Activated CD4-positive, alpha-beta memory T cell treated with anti-CD3 and anti-CD28 coated beads, Interleukin-2, amount 10 ng/mL, durations not matched to agents 7 days and 5 days (primary cell): ENCODE results near the gene ACVR1. TPM values are rescaled to one million over a fixed set of nuclear protein-coding genes. Genes with fewer than 3 reads are reported as not detected.
A peak's percentile ranks its signal among the peaks of the same experiment; 100 is the strongest.
"Not testable (repeated sequence)": the region's sequence is repeated elsewhere in the genome, so short reads cannot be mapped to it uniquely, and the experiment has no call there.

Experiments
- CTCF ChIA-PET: fragments of 350-600 bp; sonication (Branson Sonifier 250); formaldehyde crosslinking; loops from one replicate; lab custom pipeline; 2021; ENCODE audit warnings: antibody characterized with exemption, inconsistent platforms; lab: Charles Lee
- POLR2A ChIA-PET: fragments of 350-600 bp; sonication (Branson Sonifier 250); formaldehyde crosslinking; loops from one replicate; lab custom pipeline; 2021; ENCODE audit warnings: antibody characterized with exemption; lab: Charles Lee
- DNase-seq: peaks from one replicate; pipeline ENCODE4 v3.0.0-alpha.2; 2020
- H3K27ac Mint-ChIP-seq: one replicate; pipeline ENCODE4 v1.8.0; 2021; ENCODE audit warnings: mild to moderate bottlenecking, mixed read lengths
- H3K27me3 Mint-ChIP-seq: one replicate; pipeline ENCODE4 v1.8.0; 2021; ENCODE audit warnings: mixed read lengths
- H3K36me3 Mint-ChIP-seq: one replicate; pipeline ENCODE4 v1.8.0; 2021; ENCODE audit warnings: low read depth, mixed read lengths
- H3K4me1 Mint-ChIP-seq: one replicate; pipeline ENCODE4 v1.8.0; 2021; ENCODE audit warnings: mixed read lengths
- H3K4me3 Mint-ChIP-seq: one replicate; pipeline ENCODE4 v1.8.0; 2021; ENCODE audit warnings: mild to moderate bottlenecking, mixed read lengths
- H3K9me3 Mint-ChIP-seq: one replicate; pipeline ENCODE4 v1.8.0; 2021; ENCODE audit warnings: mixed read lengths
- total RNA-seq, 2 experiments: library from RNA; stranded (reverse); gene quantifications; one replicate each; pipeline ENCODE4 v1.2.3, GENCODE V29; 2021

The ACVR1 gene
- total RNA-seq, 2 experiments from 2014 or later: 24.2 to 27.6 TPM

DNA sequence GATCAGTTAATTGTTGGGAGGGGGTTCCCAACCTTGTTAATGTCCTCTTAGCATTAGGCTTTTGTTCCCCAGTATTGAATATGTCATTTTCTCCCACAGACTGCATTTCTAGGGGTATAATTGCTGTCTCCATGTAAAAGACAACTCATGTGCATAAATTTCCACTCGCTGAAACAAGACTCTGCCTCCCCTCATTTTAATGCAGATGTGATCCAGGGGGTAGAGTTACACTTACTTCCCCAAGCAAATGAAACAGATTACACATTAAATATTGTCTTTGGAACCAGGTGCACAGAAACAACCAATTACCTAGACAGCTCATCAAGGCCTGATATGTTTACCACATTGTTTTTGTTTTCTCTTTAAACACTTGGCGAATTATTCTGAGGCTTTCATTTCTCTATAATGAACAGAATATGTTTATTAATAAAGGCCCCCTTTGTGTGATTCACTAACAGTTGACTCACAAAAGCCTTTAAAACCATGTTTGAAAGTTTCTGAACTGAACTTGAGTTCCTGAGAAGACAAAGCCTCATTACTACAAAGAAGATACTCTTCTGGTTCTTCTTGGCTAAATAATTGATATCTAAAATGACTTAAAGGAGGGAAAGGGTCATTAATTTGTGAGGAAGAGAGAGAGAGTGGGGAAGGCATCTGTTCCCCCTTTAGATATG lies 15.0 kb upstream of the ACVR1 start:
- H3K4me1 Mint-ChIP-seq: peaks cover 54% of the 10 kb centered on the region

GRCh38 chr2:157887946-157888345 lies 11.8 kb upstream of the ACVR1 start:
- CTCF ChIA-PET: interaction anchor here (1.8 kb wide), 1 partner anchor 12 kb away, joined by 5 read pairs; the partner anchor contains the start of gene ACVR1
- POLR2A ChIA-PET: interaction anchor here (1.1 to 1.5 kb wide), 2 partner anchors 10 to 12 kb away, joined by 3 to 7 read pairs; partner anchors contain the start of gene ACVR1
- no peaks in the 10 kb centered on the region for H3K9me3 Mint-ChIP-seq
- H3K36me3 Mint-ChIP-seq: peaks cover 20% of the 10 kb centered on the region
- no peak for DNase-seq
- no peak overlapping the region for H3K4me3 Mint-ChIP-seq
- peaks cover 4% of the 10 kb centered on the region for H3K27me3 Mint-ChIP-seq
- H3K4me1 Mint-ChIP-seq: peaks cover 29% of the 10 kb centered on the region
- H3K27ac Mint-ChIP-seq: no peak overlapping the region

More for the DNA sequence above, 15.0 kb upstream of the ACVR1 start:
- Mint-ChIP-seq H3K27me3 (peaks cover 4% of the 10 kb centered on the region), H3K4me3 (peak overlapping the region; percentile 24), H3K9me3 (no peaks in the 10 kb centered on the region), H3K36me3 (peaks cover 17% of the 10 kb centered on the region), H3K27ac (peak overlapping the region; percentile 79)
- no peak for DNase-seq
- ChIA-PET POLR2A (interaction anchor here (1.7 to 4.7 kb wide), 3 partner anchors 9 to 452 kb away, joined by 4 to 63 read pairs (median 33); partner anchors contain the start of gene ACVR1), CTCF (interaction anchor here (2.1 to 3.6 kb wide), 2 partner anchors 11 to 15 kb away, joined by 17 to 18 read pairs; partner anchors contain the start of gene ACVR1)

DNA sequence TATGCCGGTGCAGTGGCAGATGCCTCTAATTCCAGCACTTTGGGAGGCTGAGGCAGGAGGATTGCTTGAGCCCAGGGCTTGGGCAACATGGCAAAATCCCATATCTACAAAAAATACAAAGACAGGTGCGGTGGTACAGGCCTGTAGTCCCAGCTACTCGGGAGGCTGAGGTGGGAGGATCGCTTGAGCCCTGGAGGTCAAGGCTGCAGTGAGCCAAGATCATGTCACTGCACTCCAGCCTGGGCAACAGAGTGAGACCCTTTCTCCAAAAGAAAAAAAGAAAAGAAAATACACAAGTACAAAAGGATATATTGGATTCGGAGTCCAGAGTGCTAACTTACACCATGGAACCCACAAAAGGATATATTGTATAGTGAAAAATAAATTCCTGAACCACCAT lies 8.4 kb upstream of the ACVR1 start:
- H3K27me3 Mint-ChIP-seq, H3K27ac Mint-ChIP-seq, CTCF ChIA-PET, POLR2A ChIA-PET, H3K4me1 Mint-ChIP-seq, DNase-seq, H3K4me3 Mint-ChIP-seq, H3K9me3 Mint-ChIP-seq: not testable (repeated sequence)
- H3K36me3 Mint-ChIP-seq: peaks cover 13% of the 10 kb centered on the region

DNA sequence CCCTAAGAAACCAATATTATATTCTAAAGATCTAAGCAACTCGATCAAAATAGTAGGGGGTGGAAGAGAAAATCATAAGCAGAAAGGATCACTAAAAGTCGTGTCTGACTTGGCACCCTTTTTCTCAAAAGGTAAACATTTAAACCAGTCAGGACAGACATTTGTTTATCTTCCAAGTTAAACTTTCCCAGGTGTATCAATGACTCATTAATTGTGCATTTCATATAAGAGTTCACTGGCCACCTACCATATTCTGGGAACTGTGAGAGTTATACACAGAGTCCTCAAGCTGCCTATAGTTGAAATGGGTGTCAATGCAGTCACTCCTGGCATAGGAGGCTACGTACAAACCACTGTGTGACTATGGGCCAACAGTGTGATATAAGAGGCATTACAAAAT lies 4.8 kb upstream of the ACVR1 start:
- H3K4me3 Mint-ChIP-seq: no peak overlapping the region
- no peaks in the 10 kb centered on the region for H3K27me3 Mint-ChIP-seq
- H3K27ac Mint-ChIP-seq: no peak overlapping the region

GRCh38 chr2:157877761-157878400 lies 1.8 kb upstream of the ACVR1 start:
- ChIA-PET CTCF (interaction anchor here (1.1 to 5.5 kb wide), 4 partner anchors 13 to 24 kb away, joined by 3 to 58 read pairs (median 24); no protein-coding TSS in a partner anchor), POLR2A (interaction anchor here (2.0 to 6.9 kb wide), 4 partner anchors 10 to 21 kb away, joined by 7 to 257 read pairs (median 36); no protein-coding TSS in a partner anchor)
- Mint-ChIP-seq H3K9me3 (no peaks in the 10 kb centered on the region), H3K4me1 (peaks cover 46% of the 10 kb centered on the region), H3K27me3 (no peaks in the 10 kb centered on the region), H3K36me3 (peaks cover 30% of the 10 kb centered on the region), H3K27ac (no peak overlapping the region), H3K4me3 (peak overlapping the region; percentile 82)
- no peak for DNase-seq

More for the DNA sequence above, 4.8 kb upstream of the ACVR1 start:
- no peak for DNase-seq
- no peaks in the 10 kb centered on the region for H3K9me3 Mint-ChIP-seq
- peaks cover 23% of the 10 kb centered on the region for H3K4me1 Mint-ChIP-seq
- H3K36me3 Mint-ChIP-seq: peaks cover 15% of the 10 kb centered on the region
- ChIA-PET CTCF (no interaction called here), POLR2A (no interaction called here)

DNA sequence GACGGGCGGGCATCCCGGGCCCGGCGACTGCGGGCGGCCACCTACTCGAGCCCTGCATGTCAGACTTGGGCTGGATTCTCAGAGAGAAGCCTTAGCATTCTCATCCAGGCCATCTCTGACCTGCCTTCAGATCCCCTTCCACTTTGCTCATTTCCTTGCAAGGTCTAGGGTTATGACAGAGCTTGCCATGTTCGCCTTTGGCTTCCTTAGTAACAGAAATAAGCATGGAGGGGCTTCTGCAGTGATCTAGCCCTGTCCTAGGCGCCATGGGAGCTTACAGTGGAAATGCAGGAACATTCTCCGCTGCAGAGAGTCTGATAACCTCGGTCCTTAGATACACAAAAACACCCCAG lies 632 bp upstream of the ACVR1 start:
- peaks cover 56% of the 10 kb centered on the region for H3K4me1 Mint-ChIP-seq
- H3K4me3 Mint-ChIP-seq: peak overlapping the region; percentile 82
- ChIA-PET CTCF (interaction anchor here (0.9 to 5.5 kb wide), 11 partner anchors 11 to 572 kb away, joined by 3 to 58 read pairs (median 4); no protein-coding TSS in a partner anchor), POLR2A (interaction anchor here (0.7 to 6.9 kb wide), 20 partner anchors 9 to 1534 kb away, joined by 3 to 257 read pairs (median 4); no protein-coding TSS in a partner anchor)
- peaks cover 34% of the 10 kb centered on the region for H3K36me3 Mint-ChIP-seq
- H3K27ac Mint-ChIP-seq: peak overlapping the region; percentile 38
- H3K27me3 Mint-ChIP-seq: no peaks in the 10 kb centered on the region
- DNase-seq: no peak
- H3K9me3 Mint-ChIP-seq: no peaks in the 10 kb centered on the region

- peak overlapping the region; percentile 78 for H3K27ac Mint-ChIP-seq
- H3K9me3 Mint-ChIP-seq: no peaks in the 10 kb centered on the region
- ChIA-PET CTCF (interaction anchor here (0.6 to 5.5 kb wide), 9 partner anchors 10 to 571 kb away, joined by 3 to 58 read pairs (median 4); no protein-coding TSS in a partner anchor), POLR2A (interaction anchor here (0.6 to 6.9 kb wide), 12 partner anchors 9 to 1837 kb away, joined by 3 to 257 read pairs (median 5); no protein-coding TSS in a partner anchor)
- peak; percentile 65 for DNase-seq
- H3K4me3 Mint-ChIP-seq: peak overlapping the region; percentile 91
- H3K36me3 Mint-ChIP-seq: peaks cover 33% of the 10 kb centered on the region
- H3K27me3 Mint-ChIP-seq: no peaks in the 10 kb centered on the region
- H3K4me1 Mint-ChIP-seq: peaks cover 62% of the 10 kb centered on the region
These were observed 477 bp downstream of the ACVR1 start for GRCh38 chr2:157875641-157876065.

DNA sequence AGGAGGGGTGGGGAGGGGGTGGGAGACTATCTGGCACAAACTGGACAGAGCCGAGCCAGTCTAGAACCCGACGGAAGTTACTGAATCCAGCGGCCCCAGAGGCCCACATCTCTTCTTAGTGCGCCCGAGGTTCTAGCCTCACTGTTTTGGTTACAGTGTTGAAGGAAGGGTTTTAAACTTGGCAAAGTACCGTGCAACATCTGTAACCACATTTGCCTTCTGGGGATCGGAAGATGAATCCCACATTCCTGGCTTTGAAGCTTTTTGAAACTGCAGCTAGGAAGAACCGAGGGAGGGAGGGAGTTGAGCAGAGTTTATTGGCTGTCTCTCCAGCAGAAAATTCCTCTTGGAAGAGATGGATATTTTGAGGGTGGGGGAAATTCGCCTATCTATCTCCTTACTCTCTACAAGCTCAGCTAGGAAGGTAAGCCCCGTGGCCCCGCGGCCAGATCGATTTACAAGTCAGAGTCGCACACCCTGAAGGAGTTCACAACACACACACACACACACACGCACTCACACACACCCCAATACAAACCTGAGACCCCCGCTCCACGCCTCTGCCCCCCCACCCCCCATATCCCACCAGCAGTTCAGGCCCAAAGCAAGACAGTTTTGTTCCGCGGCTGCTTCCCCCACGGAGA lies 1.0 kb downstream of the ACVR1 start:
- no peaks in the 10 kb centered on the region for H3K9me3 Mint-ChIP-seq
- peaks cover 63% of the 10 kb centered on the region for H3K4me1 Mint-ChIP-seq
- H3K27ac Mint-ChIP-seq: peak overlapping the region; percentile 78
- H3K4me3 Mint-ChIP-seq: peak overlapping the region; percentile 91
- DNase-seq: peak; percentile 24
- ChIA-PET CTCF (interaction anchor here (0.5 to 5.5 kb wide), 7 partner anchors 13 to 1764 kb away, joined by 3 to 58 read pairs (median 5); no protein-coding TSS in a partner anchor), POLR2A (interaction anchor here (1.2 to 6.9 kb wide), 6 partner anchors 13 to 1838 kb away, joined by 3 to 257 read pairs (median 6); no protein-coding TSS in a partner anchor)
- no peaks in the 10 kb centered on the region for H3K27me3 Mint-ChIP-seq
- peaks cover 35% of the 10 kb centered on the region for H3K36me3 Mint-ChIP-seq

- peak overlapping the region; percentile 91 for H3K4me3 Mint-ChIP-seq
- peaks cover 42% of the 10 kb centered on the region for H3K36me3 Mint-ChIP-seq
- H3K27me3 Mint-ChIP-seq: no peaks in the 10 kb centered on the region
- ChIA-PET CTCF (interaction anchor here (5.5 kb wide), 1 partner anchor 23 kb away, joined by 58 read pairs; no protein-coding TSS in a partner anchor), POLR2A (interaction anchor here (1.2 to 6.9 kb wide), 3 partner anchors 17 to 76 kb away, joined by 3 to 257 read pairs (median 63); no protein-coding TSS in a partner anchor)
- no peak for DNase-seq
- no peaks in the 10 kb centered on the region for H3K9me3 Mint-ChIP-seq
- H3K4me1 Mint-ChIP-seq: peaks cover 70% of the 10 kb centered on the region
- no peak overlapping the region for H3K27ac Mint-ChIP-seq
These were observed 1.8 kb downstream of the ACVR1 start for GRCh38 chr2:157874348-157874747.

GRCh38 chr2:157872791-157873190 lies 3.3 kb downstream of the ACVR1 start:
- Mint-ChIP-seq H3K4me1 (peaks cover 65% of the 10 kb centered on the region), H3K4me3 (no peak overlapping the region), H3K9me3 (no peaks in the 10 kb centered on the region), H3K36me3 (peaks cover 43% of the 10 kb centered on the region), H3K27ac (no peak overlapping the region), H3K27me3 (no peaks in the 10 kb centered on the region)
- ChIA-PET CTCF (no interaction called here), POLR2A (interaction anchor here (6.9 kb wide), 1 partner anchor 26 kb away, joined by 257 read pairs; no protein-coding TSS in a partner anchor)
- DNase-seq: no peak

DNA sequence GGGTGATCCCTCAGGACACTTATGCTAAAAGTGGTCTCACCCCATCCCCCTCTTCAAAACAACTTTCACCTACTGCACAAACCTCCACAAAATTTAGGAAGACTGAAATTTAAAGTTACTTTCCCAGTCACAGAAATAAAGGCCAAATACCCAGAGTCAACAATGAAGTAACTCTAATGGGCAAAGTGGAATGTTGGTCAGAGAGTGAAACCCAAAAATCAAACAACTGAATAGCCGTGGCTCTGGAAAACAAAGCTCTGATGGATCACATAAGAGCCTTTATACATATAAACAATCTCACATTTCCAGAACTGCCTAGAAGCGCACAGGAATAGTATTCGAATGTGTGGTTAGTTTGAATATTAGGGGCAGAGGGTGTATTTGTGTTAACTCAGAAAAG lies 4.7 kb downstream of the ACVR1 start:
- Mint-ChIP-seq H3K4me3 (no peak overlapping the region), H3K9me3 (no peaks in the 10 kb centered on the region), H3K4me1 (peaks cover 65% of the 10 kb centered on the region), H3K27me3 (no peaks in the 10 kb centered on the region), H3K27ac (no peak overlapping the region), H3K36me3 (peaks cover 48% of the 10 kb centered on the region)
- ChIA-PET POLR2A (interaction anchor here (6.9 kb wide), 1 partner anchor 28 kb away, joined by 257 read pairs; no protein-coding TSS in a partner anchor), CTCF (no interaction called here)
- DNase-seq: no peak

- Mint-ChIP-seq H3K9me3 (peaks cover 3% of the 10 kb centered on the region), H3K27ac (no peak overlapping the region), H3K4me3 (no peak overlapping the region), H3K4me1 (peaks cover 66% of the 10 kb centered on the region), H3K27me3 (no peaks in the 10 kb centered on the region), H3K36me3 (peaks cover 45% of the 10 kb centered on the region)
- ChIA-PET POLR2A (interaction anchor here (0.8 to 1.0 kb wide), 2 partner anchors 29 to 31 kb away, joined by 3 read pairs; no protein-coding TSS in a partner anchor), CTCF (interaction anchor here (1.1 kb wide), 2 partner anchors 33 to 567 kb away, joined by 3 to 4 read pairs; no protein-coding TSS in a partner anchor)
- DNase-seq: no peak
These were observed 7.1 kb downstream of the ACVR1 start for GRCh38 chr2:157868993-157869392.
